CD4-positive, alpha-beta T cell (primary cell): ENCODE data around the gene SASH3. TPM values are rescaled to one million over a fixed set of nuclear protein-coding genes. Genes with fewer than 3 reads are reported as not detected.

ENCODE experiments used
- ATAC-seq: fragments of 200-7000 bp; cut with Tn5 transposase; one replicate; pipeline ENCODE4 v1.10.0; 2022; ENCODE audit warnings: mild to moderate bottlenecking; ENCODE audit not compliant: poor library complexity
- CTCF ChIA-PET: fragments of 350-600 bp; sonication (Branson Sonifier 250); formaldehyde crosslinking; loops from one replicate; lab custom pipeline; 2021; ENCODE audit warnings: antibody characterized with exemption, inconsistent platforms; lab: Charles Lee
- POLR2A ChIA-PET: fragments of 350-600 bp; sonication (Branson Sonifier 250); formaldehyde crosslinking; loops from one replicate; lab custom pipeline; 2021; ENCODE audit warnings: antibody characterized with exemption, inconsistent platforms; lab: Charles Lee
- DNase-seq, 14 experiments: peaks; one replicate each; pipeline ENCODE4 v3.0.0-alpha.2; 2013 to 2020; ENCODE audit warnings: mixed read lengths in 2 of 14
- H3K27ac ChIP-seq, 2 donors: one replicate each; pipeline versions ENCODE4 v1.5.1 to v1.7.0; 2013; ENCODE audit warnings: low read length in 2 of 2, low read depth in 1 of 2, mild to moderate bottlenecking in 1 of 2
- H3K27me3 ChIP-seq, 2 experiments: 1 replicate in 1 of 2; 2 replicates in 1 of 2; pipeline versions ENCODE4 v1.6.1 to v1.7.0; 2013; ENCODE audit warnings: low read length in 2 of 2, control low read depth in 1 of 2, mild to moderate bottlenecking in 1 of 2, moderate library complexity in 1 of 2; ENCODE audit not compliant: insufficient read depth in 2 of 2, control insufficient read depth in 1 of 2
- H3K36me3 ChIP-seq: one replicate; pipeline ENCODE4 v1.6.1; 2013; ENCODE audit warnings: low read length, control low read depth; ENCODE audit not compliant: insufficient read depth
- H3K4me1 ChIP-seq: one replicate; pipeline ENCODE4 v1.6.1; 2013; ENCODE audit warnings: low read length, control low read depth; ENCODE audit not compliant: insufficient read depth
- H3K4me3 ChIP-seq: one replicate; pipeline ENCODE4 v1.5.1; 2013; ENCODE audit warnings: mild to moderate bottlenecking, low read length, moderate library complexity
- H3K9me3 ChIP-seq, 2 experiments: 1 replicate in 1 of 2; 2 replicates in 1 of 2; pipeline versions ENCODE4 v1.6.1 to v1.7.0; 2013; ENCODE audit warnings: low read length in 2 of 2, mild to moderate bottlenecking in 2 of 2, control low read depth in 1 of 2, moderate library complexity in 1 of 2; ENCODE audit not compliant: control insufficient read depth in 1 of 2, insufficient read depth in 1 of 2
- H3K27ac Mint-ChIP-seq: one replicate; pipeline ENCODE4 v1.8.0; 2020; ENCODE audit warnings: mixed read lengths
- H3K27me3 Mint-ChIP-seq: one replicate; pipeline ENCODE4 v1.8.0; 2021; ENCODE audit warnings: mixed read lengths
- H3K36me3 Mint-ChIP-seq: one replicate; pipeline ENCODE4 v1.8.0; 2021; ENCODE audit warnings: low read depth, mixed read lengths
- H3K4me1 Mint-ChIP-seq: one replicate; pipeline ENCODE4 v1.8.0; 2021; ENCODE audit warnings: low read depth, mixed read lengths
- H3K4me3 Mint-ChIP-seq: one replicate; pipeline ENCODE4 v1.8.0; 2020; ENCODE audit warnings: mild to moderate bottlenecking, mixed read lengths
- H3K9me3 Mint-ChIP-seq: one replicate; pipeline ENCODE4 v1.8.0; 2020; ENCODE audit warnings: mixed read lengths
- intact Hi-C, 2 experiments: fragments of 100-400 bp; cut with DNase I in 1 of 2; cut with micrococcal nuclease in 1 of 2; formaldehyde crosslinking; loops; one replicate each; pipeline versions ENCODE4 v1.15.1 to v1.9.0; 2023 to 2025; cut with DNase I, micrococcal nuclease
- total RNA-seq, 174 experiments: library from RNA in 2 of 174; stranded (reverse) in 2 of 174; gene quantifications; one replicate each; pipeline ENCODE4 v1.2.3 and lab custom pipeline; 2021 to 2026
- TF ChIP-seq, protein P1 (sequence below): fragments of 200-600 bp; IDR thresholded peaks from one replicate; pipeline ENCODE4 v1.8.0; 2022; ENCODE audit warnings: antibody characterized with exemption, mild to moderate bottlenecking

The SASH3 gene
- total RNA-seq, 2 experiments from 2014 or later: 69.0 to 70.8 TPM

DNA sequence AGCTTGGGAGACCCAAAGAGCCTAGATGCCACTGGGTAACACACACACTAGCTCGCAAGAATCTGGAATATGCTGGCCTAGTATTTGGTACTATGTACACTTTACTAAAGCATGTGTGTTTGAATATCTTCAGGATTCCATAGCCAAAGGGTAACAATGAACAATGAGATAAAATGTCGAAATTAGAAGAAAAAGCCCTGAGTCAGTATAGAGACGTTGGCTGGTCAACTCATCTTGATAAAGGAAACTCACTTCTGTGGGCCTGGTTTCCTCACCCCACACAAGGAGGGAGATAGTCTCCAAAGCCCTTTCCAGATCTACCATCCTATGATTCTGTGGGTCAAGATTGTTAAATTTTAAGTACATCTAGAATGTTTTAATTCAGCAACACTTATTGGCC lies 57.1 kb downstream of the SASH3 start:
- Histone ChIP-seq H3K27ac (no peak overlapping the region), H3K27me3 (no peaks in the 10 kb centered on the region), H3K9me3 (no peaks in the 10 kb centered on the region), H3K4me3 (no peak overlapping the region), H3K36me3 (no peaks in the 10 kb centered on the region), H3K4me1 (no peaks in the 10 kb centered on the region)
- intact Hi-C loops: no loop called here
- ATAC-seq: no peak
- TF ChIP-seq, protein P1, sequence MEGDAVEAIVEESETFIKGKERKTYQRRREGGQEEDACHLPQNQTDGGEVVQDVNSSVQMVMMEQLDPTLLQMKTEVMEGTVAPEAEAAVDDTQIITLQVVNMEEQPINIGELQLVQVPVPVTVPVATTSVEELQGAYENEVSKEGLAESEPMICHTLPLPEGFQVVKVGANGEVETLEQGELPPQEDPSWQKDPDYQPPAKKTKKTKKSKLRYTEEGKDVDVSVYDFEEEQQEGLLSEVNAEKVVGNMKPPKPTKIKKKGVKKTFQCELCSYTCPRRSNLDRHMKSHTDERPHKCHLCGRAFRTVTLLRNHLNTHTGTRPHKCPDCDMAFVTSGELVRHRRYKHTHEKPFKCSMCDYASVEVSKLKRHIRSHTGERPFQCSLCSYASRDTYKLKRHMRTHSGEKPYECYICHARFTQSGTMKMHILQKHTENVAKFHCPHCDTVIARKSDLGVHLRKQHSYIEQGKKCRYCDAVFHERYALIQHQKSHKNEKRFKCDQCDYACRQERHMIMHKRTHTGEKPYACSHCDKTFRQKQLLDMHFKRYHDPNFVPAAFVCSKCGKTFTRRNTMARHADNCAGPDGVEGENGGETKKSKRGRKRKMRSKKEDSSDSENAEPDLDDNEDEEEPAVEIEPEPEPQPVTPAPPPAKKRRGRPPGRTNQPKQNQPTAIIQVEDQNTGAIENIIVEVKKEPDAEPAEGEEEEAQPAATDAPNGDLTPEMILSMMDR: no peak
- Mint-ChIP-seq H3K9me3 (no peaks in the 10 kb centered on the region), H3K27ac (no peak overlapping the region), H3K27me3 (no peaks in the 10 kb centered on the region), H3K36me3 (no peaks in the 10 kb centered on the region), H3K4me1 (no peaks in the 10 kb centered on the region), H3K4me3 (no peak overlapping the region)
- no peak for DNase-seq
- ChIA-PET CTCF (no interaction called here), POLR2A (no interaction called here)

DNA sequence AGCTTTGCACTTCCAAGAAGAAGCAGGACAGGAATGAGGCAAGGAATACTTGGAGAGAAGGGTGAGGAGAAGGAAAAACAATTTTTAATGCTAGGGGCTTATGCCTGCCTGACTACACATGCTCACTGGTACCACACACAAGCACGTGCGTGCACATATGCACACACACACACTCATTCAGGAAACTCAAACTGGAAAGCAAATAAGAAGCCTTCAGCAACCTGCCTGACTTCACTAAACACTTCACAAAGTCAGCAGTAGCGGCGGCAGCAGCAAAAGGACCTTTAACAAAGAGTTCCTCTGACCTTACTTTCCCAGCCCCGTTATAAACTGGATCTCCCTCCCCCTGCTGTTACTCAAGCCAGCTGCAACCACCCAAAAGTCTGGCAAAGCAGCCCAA lies 60.6 kb downstream of the SASH3 start:
- peaks cover 13% of the 10 kb centered on the region for H3K4me1 ChIP-seq
- ATAC-seq: no peak
- Mint-ChIP-seq H3K27ac (no peak overlapping the region), H3K4me3 (no peak overlapping the region), H3K36me3 (peaks cover 6% of the 10 kb centered on the region), H3K4me1 (peaks cover 21% of the 10 kb centered on the region), H3K27me3 (no peaks in the 10 kb centered on the region), H3K9me3 (no peaks in the 10 kb centered on the region)
- H3K36me3 ChIP-seq: no peaks in the 10 kb centered on the region
- no peaks in the 10 kb centered on the region for H3K27me3 ChIP-seq
- no peak for DNase-seq
- TF ChIP-seq, protein P1: no peak
- H3K27ac ChIP-seq: no peak overlapping the region
- H3K4me3 ChIP-seq: no peak overlapping the region
- CTCF ChIA-PET: no interaction called here
- intact Hi-C loops: loop anchor here in 1 of 2 experiments (5.0 kb wide), 1 partner anchor 67 kb away; the partner anchor contains the start of gene UTP14A
- POLR2A ChIA-PET: no interaction called here
- H3K9me3 ChIP-seq: no peaks in the 10 kb centered on the region

DNA sequence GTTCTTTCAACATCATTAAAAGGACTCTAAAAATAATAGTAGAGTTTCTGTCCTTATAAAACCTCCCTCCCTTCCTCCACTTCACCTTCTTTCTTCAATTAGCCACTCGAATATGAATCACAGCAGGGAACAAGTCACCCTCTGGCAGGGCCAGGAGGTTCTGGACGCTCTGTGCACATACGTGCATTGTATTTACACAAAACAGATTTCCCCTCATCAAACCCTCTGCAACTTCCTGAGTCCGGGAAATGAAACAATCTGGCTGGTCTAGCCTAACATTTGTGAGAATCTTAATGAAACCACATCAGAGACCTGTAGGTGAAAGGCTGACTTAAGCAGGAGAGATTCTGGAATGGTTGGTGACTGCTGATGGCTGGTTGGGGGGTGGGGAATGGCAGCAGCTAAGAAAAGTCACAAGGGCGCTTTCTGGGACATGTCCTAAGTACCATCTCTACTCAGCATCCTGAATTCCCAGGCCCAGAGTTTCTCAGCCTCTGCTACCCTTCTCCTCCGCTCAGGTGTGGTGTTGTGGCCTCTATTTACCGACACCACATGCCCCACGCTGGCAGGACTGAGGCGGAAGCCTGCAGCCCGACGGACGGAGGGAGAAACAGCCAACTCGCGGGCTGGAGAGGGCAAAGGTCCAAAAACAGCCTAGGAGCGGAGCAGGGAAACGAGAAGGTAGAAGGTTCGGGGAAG lies 62.9 kb downstream of the SASH3 start:
- H3K27me3 Mint-ChIP-seq: no peaks in the 10 kb centered on the region
- H3K27ac Mint-ChIP-seq: peak overlapping the region; percentile 54
- H3K4me1 Mint-ChIP-seq: peaks cover 34% of the 10 kb centered on the region
- H3K4me3 ChIP-seq: peak overlapping the region; percentile 72
- peaks cover 6% of the 10 kb centered on the region for H3K36me3 Mint-ChIP-seq
- no peak overlapping the region for H3K27ac ChIP-seq
- no peaks in the 10 kb centered on the region for H3K9me3 ChIP-seq
- H3K27me3 ChIP-seq: no peaks in the 10 kb centered on the region
- POLR2A ChIA-PET: no interaction called here
- TF ChIP-seq, protein P1: no peak
- CTCF ChIA-PET: no interaction called here
- ATAC-seq (no peak), DNase-seq (peak in 2 of 14 experiments; percentile 11 to 20)
- intact Hi-C loops: loop anchor here in 1 of 2 experiments (5.0 kb wide), 1 partner anchor 65 kb away; the partner anchor contains the start of gene UTP14A
- no peaks in the 10 kb centered on the region for H3K9me3 Mint-ChIP-seq
- peak overlapping the region; percentile 88 for H3K4me3 Mint-ChIP-seq
- H3K4me1 ChIP-seq: peaks cover 13% of the 10 kb centered on the region
- H3K36me3 ChIP-seq: no peaks in the 10 kb centered on the region
